ENCODE results near the gene NOP9.

The NOP9 gene

DNA sequence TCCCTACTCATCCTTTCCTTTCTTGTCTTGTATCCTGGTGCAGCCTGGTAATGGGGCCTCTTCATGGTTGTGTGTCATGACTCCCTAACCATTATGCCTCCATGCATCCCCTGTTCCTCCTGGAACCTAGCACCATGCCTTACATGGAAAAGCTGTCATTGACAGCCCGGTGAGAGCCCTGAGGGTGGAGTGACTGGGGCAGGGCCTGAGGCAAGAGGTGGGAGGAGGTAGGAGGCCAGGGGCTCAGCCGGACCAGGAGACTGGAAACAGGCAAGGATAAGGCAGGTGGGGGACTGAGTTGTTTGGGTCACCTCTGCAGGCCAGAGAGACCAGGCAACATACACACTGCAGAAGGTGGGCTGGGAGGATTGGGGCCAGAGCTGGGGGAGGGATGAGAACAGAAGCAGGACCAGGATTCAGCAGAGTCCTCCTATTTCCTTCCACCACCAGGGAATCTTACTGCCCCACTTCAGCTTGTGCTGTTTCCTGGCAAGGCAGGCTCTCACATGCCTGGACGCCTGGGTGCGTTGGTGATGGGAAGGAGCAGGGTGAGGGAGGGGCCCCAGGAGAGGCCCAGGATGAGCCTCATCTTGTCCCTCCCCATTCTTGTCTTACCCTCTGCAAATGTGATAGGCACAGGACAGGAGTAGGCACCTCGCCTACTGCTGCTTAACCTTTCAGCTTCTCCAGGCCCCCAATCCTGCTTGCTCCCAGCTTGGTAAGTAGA, 10.1 kb downstream of the NOP9 start, which contains the start of gene LTB4R2:
LTB4R2 (plus strand) TSS at position 603 of the 727 bp plus-strand sequence. CDS start 525 bp downstream, outside the sequence.
- no peak for DNase-seq (ENCODE audit: low read depth in 2 of 2)

DNA sequence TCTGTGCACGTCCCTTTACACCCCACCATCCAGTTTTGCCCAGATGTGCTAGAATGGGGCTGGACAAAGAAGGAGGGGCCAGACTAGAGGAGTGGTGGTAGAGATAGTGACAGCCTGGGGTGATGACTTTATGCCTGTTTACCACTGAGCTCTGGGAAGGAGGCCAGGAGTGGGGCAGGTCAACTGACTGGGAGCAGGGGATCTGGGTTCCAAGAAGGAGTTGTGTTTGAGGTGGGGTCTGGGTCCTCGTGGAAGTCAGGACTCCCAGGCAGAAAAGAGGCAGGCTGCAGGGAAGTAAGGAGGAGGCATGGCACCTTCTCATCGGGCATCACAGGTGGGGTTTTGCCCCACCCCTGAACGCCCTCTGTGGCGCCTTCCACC, 10.6 kb downstream of the NOP9 start:
- no peak for DNase-seq (ENCODE audit: low read depth in 2 of 2)

DNA sequence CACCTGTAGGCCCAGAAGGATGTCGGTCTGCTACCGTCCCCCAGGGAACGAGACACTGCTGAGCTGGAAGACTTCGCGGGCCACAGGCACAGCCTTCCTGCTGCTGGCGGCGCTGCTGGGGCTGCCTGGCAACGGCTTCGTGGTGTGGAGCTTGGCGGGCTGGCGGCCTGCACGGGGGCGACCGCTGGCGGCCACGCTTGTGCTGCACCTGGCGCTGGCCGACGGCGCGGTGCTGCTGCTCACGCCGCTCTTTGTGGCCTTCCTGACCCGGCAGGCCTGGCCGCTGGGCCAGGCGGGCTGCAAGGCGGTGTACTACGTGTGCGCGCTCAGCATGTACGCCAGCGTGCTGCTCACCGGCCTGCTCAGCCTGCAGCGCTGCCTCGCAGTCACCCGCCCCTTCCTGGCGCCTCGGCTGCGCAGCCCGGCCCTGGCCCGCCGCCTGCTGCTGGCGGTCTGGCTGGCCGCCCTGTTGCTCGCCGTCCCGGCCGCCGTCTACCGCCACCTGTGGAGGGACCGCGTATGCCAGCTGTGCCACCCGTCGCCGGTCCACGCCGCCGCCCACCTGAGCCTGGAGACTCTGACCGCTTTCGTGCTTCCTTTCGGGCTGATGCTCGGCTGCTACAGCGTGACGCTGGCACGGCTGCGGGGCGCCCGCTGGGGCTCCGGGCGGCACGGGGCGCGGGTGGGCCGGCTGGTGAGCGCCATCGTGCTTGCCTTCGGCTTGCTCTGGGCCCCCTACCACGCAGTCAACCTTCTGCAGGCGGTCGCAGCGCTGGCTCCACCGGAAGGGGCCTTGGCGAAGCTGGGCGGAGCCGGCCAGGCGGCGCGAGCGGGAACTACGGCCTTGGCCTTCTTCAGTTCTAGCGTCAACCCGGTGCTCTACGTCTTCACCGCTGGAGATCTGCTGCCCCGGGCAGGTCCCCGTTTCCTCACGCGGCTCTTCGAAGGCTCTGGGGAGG, 11.3 kb downstream of the NOP9 start, which contains the start of gene LTB4R:
LTB4R (plus strand) TSS at position 857 of the 959 bp plus-strand sequence. CDS start 4,150 bp downstream, outside the sequence.
- peak; percentile 40 to 45 for DNase-seq (ENCODE audit: low read depth in 2 of 2)

DNA sequence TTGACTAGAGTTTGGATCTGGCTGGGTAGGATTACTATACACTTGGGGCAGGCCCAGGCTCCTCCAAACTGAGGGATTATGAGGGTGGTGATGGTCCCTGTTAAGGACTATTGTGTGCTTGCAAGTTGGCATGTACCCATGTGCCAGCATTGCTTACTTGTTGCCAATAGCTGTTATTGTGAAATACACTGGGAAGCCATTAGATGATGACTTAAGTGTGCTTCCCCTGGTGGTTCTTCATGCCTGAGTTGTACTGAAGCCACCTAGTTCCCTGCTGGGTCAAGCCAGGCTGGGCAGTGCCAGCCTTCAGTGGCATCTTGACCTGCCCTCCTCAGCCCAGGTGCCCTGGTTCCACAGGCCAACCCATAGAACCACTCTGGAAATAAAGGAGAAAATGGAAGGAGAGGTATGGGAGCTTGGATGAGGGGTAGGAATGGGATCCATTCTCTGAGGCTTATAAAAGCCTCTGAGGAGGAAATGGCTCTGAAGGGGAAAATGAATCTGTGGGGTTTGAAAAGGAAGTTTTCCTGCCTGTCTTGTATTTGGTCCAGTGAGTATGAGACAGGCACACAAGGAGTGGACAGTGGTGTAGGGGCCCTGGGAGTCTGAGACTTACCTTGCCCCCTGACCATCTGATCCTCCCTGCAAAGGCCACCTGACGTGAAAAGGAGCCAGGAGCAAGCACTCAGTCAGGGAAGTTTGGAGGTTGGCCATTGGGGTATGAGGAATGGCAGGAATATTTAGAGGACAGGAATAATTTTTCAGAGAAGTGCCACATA, 12.4 kb downstream of the NOP9 start:
- DNase-seq (ENCODE audit: low read depth in 2 of 2) = no peak

DNA sequence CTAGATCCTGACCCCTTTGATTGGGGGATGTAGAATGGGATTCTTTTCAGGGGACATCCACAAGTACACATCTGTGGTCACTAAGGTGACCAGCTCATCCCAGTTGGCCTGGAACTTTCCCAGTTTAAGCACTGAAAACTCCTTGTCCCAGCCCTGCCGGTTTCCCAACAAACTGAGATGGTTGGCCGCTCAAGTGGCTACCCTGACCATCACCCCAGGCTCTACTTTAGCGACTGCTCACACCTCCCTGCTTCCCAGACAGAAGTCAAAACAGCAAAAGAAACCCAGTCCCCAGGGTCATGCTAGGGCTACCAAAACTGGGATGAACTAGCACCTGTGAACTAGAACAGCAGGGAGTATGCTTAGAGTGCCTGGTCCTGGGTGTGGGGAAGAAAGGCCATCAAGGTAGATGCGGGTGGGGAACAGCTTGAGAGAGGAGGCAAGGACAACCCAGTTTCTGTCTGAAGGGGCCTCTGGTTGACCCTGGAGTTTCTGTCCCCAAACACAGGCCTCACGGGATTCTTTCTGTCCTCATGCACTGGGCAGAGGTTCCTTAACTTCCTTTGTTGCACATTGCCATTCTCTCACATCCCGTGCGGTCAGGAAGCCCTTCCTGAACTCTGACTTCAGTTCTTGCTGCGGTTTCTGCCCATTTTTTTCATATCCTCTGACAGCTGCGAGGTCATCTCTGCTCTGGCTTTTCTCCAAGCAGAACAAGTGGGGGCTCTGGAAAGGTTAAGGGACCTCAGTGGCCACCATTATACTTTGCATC, 13.3 kb downstream of the NOP9 start:
- no peak for DNase-seq (ENCODE audit: low read depth in 2 of 2)

DNA sequence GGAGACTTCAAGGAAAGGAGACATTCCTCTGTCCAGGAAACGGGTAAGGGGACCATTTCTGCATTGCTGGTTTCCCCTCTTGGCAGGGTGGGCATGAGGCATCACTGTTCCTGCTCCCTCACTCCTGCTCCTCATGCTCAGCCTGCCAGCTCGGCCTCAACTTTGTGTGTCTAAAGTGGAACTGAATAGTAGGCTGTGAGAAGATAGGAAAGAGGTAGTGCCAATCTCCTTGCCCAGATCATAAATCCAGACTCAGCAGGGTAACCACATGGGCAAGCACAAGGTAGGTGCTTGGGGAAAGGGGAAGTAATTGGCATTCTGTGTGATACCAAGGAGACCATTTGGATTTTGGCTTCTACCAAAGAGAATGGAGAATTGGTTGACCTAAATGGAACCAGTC, 14.3 kb downstream of the NOP9 start:
- DNase-seq (ENCODE audit: low read depth in 2 of 2) = no peak

DNA sequence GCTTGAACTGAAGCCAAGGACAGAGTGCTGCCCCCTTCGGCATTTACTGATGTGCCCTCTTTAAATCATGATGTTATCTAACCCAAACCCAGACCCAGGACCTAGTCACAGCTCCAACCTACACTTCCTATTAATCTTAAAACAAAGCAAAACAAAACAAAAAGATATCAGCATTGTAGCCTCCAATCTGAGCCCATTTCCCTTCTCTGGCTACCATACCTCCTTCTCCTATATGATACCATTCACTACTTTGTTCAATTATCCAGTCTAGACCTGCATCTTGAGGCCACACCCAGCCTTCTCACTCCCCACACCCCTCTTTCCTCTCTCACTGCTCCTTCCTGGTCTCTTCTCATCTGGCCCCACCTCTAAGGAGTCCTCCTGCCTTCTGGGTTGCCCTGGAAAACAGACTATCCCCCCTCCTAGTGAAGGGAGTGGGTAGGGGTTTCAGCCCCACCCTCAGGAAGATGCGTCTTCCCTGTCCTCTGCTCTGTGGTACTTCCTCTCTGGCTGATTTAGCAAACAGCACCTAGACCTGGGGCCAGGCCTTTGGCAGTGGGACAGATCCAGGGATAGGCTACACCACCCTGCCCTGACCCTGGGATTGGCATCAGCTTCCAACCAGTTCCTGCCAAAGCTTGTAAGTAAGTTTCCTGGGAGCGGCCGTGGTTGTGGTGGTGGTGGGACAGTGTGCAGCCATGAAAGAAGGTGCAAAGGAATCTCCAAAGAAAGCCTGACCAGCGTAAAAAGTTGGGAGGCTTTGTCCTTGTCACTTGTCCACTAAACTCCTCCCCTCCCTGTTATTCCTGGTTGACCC, 14.9 kb downstream of the NOP9 start:
- no peak for DNase-seq (ENCODE audit: low read depth in 2 of 2)

DNA sequence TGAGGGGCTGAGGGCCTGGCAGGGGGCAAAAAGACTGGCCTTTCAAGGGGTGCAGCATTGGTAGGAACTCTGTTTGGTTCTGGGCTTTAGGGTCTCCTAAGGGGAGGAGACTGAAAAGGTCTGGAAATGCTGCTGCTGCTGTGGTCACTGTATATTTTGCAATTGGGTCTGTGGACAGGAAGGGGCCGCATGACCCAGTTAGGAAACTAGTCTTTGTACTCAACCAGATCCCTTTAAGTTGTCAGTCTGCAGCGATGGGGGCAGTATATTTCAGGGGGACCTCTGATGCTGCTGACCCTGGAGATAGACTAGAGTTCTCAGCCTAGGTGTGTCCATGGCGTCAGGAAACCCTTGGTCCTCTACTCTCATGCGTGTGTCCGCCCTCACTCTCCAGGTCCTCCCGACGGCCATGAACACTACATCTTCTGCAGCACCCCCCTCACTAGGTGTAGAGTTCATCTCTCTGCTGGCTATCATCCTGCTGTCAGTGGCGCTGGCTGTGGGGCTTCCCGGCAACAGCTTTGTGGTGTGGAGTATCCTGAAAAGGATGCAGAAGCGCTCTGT, 15.7 kb downstream of the NOP9 start:
- DNase-seq (ENCODE audit: low read depth in 2 of 2) = no peak

DNA sequence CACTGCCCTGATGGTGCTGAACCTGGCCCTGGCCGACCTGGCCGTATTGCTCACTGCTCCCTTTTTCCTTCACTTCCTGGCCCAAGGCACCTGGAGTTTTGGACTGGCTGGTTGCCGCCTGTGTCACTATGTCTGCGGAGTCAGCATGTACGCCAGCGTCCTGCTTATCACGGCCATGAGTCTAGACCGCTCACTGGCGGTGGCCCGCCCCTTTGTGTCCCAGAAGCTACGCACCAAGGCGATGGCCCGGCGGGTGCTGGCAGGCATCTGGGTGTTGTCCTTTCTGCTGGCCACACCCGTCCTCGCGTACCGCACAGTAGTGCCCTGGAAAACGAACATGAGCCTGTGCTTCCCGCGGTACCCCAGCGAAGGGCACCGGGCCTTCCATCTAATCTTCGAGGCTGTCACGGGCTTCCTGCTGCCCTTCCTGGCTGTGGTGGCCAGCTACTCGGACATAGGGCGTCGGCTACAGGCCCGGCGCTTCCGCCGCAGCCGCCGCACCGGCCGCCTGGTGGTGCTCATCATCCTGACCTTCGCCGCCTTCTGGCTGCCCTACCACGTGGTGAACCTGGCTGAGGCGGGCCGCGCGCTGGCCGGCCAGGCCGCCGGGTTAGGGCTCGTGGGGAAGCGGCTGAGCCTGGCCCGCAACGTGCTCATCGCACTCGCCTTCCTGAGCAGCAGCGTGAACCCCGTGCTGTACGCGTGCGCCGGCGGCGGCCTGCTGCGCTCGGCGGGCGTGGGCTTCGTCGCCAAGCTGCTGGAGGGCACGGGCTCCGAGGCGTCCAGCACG, 16.4 kb downstream of the NOP9 start:
- no peak for DNase-seq (ENCODE audit: low read depth in 2 of 2)

DNA sequence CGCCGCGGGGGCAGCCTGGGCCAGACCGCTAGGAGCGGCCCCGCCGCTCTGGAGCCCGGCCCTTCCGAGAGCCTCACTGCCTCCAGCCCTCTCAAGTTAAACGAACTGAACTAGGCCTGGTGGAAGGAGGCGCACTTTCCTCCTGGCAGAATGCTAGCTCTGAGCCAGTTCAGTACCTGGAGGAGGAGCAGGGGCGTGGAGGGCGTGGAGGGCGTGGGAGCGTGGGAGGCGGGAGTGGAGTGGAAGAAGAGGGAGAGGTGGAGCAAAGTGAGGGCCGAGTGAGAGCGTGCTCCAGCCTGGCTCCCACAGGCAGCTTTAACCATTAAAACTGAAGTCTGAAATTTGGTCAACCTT, 16.9 kb downstream of the NOP9 start:
- DNase-seq (ENCODE audit: low read depth in 2 of 2) = no peak

DNA sequence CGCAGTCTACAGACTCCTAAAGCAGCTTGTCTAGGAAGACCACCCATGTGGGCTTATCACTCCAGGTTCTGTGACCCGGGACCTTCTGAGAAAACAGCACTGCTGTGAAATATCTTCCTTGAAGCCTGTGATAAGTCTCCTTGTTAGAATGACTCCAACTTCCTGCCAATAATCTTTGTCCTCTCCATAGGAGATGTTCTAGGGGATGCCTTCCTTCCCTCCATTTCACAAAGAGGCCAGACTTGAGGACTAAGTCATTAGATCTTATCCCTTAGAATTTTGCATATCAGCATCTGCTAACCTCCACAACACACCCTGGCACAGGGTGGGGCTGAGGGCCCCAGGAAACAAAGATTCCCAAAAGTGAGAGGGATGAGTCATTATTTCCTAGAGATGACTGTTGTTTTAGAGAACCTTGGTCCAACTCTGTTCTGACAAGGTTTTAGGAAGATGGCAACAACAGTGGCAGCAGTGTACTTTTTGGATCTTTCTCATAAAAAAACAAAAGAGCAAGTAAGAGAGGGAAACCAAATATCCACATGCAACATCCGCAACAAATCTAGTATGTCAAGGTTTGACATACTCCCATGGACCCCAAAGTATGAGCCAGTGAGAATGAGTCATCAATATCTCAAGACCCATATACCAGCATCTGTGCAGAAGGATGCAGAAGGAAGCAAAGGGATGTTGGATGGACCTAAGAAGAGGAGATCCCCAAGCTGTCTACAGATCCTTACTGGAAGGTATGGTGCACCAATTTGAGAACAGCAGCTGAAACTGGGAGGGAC, 17.7 kb downstream of the NOP9 start:
- DNase-seq (ENCODE audit: low read depth in 2 of 2) = no peak

DNA sequence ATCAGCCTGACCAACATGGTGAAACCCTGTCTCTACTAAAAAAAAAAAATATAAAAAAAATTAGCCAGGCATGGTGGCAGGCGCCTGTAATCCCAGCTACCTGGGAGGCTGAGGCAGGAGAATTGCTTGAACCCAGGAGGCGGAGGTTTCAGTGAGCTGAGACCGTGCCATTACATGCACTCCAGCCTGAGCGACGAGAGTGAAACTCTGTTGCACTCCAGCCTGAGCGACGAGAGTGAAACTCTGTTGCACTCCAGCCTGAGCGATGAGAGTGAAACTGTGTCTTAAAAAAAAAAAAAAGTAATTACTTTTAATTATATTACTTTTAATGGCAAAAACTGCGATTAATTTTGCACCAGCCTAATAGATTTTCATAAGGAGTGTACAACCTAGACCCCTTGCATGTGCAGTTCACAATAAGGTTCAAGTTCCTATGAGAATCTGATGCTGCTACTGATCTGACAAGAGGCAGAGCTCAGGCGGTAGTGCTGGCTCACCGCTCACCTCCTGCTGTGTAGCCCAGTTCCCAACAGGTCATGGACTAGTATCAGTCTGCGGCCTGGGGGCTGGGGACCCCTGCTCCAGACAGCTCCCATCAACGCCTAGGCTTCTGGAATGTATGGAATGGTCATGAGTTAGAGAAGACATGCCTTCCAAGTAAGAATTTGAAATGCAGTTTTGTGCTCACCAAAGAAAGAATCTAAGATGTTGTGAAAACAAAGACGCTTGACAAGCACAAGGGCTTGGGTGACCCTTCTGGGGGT, 21.7 kb downstream of the NOP9 start:
- no peak for DNase-seq (ENCODE audit: low read depth in 2 of 2)

DNA sequence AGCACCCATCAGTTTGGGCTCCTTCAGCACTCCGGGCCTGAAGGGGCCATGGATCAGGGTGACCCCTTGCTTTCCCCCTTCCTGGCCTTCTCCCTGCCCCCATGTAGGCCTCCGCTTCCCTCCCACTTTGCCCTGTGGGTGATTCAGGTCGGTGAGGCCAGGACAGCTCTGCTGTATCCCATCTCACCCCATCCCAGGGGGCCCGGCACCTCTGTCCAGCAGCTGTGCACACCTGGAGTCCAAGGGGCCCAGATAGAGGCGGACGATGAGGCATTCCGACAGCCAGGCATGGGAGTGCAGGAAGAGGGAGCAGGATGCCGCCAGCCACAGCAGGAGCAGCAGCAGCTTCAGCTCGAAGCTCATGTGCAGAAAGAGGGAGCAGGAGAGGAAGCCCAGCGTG, 23.0 kb downstream of the NOP9 start:
- DNase-seq (ENCODE audit: low read depth in 2 of 2) = no peak

DNA sequence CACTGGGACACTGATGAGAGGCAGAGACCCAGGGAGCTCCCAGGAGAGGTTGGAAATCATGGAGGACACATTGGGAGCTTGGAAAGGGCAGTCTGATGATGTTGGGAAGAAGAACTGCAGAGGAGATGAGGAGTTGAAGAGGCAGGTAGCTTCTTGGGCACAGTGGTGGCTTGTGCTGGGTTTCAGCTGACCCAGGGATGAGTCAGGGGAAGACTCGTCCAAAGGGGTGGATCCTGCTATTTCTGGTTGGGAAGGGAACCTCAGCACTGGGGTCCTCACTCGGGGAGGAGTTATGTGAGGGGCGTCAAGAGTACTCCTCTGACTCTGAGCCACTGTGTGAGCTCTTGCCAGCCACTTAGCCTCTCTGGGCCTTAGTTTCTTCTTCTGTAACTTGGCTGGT, 23.7 kb downstream of the NOP9 start:
- DNase-seq (ENCODE audit: low read depth in 2 of 2) = no peak

DNA sequence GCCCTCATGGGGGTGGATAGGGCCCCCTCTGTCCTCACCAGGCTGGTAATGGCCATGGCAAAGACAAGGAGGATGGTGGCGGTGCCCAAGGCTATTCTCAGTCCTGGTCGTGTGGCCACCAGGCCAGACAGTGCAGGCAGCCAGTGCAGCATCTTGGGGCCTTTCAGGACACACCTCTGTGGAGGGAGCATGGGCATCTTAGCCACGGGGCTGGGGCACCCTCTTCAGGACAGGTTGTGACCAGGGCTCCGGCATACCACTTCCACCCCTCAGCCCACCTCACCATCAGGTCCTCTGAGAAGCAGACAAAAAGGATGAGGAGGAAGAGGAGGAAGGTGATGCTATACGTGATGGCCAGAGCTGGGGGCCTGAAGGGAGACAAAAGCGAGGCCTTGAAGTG, 24.4 kb downstream of the NOP9 start:
- no peak for DNase-seq (ENCODE audit: low read depth in 2 of 2)

DNA sequence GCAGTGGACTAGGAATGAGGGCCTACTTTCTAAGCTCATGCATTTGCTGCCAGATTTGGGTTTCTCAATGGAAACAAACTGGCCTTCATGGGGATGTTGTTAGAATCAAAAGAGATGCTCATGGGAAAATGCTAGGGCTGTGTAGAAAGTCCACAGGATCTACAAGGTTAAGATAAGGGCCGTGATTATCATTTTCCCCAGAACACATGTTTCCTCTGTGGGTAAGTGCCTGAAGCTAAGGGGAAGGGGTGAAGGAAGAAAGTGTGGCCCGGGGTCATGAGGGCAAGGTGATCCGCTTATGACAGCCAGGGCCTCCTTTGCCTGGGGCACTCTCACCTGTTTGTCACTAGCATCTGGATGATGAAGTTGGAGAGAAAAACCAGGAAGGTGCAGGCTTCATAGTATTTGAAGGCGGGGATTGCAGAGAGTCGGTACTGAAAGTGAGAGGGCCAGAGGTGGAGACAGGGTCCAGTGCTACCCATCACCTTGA, 25.4 kb downstream of the NOP9 start:
- DNase-seq (ENCODE audit: low read depth in 2 of 2) = no peak

DNA sequence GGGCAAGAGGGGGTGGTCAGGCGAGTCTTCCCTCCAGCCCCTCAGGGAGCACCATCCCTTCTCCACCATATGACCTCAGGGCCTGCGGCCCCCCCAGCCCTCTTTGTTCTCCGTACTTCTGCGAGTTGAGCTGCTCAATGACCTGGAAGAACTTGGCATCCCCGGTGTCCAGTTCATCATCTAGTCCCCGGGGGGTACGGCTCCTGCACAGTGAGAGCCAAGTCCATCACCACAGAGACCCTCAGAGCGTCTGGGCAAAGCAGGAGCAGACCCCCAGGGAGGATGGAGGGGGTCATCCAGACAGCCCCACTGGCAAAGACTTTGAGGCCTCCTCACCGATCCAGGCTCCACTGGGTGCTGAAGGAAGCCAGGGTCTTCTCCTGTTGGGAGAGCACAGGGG, 26.3 kb downstream of the NOP9 start:
- no peak for DNase-seq (ENCODE audit: low read depth in 2 of 2)

DNA sequence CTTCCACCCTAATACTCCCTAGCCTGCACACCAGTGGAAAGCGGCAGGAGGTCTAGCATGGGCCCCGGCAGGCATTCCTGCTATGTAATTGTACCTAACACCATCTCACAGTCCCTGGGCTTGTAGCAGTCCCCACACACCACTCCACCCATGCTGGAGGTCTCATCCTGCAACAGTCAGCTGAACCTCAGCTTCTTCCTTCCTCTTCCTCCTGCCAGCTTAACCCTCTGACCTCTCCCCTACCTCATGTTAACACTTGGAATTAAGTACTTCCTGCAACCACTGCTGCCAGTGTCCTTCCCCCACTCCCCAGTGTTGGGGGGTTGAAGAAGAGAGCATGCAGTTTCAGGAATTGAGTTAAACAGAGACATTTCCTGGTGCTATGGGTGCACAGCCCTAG, 27.7 kb downstream of the NOP9 start:
- no peak for DNase-seq (ENCODE audit: low read depth in 2 of 2)

Data from stimulated activated CD8-positive, alpha-beta memory T cell treated with anti-CD3 and anti-CD28 coated beads, Interleukin-2, amount 100 ng/mL, for 1 hour (primary cell).